ENCODE data around the gene AKR1C2. TPM values are rescaled to one million over a fixed set of nuclear protein-coding genes. Genes with fewer than 3 reads are reported as not detected.
"Not testable (repeated sequence)": the region's sequence is repeated elsewhere in the genome, so short reads cannot be mapped to it uniquely, and the experiment has no call there.

Gene AKR1C2
- 0.49 and 0.86 TPM in 2 replicates for total RNA-seq (2014; rRNA removed; shearing (Covaris generic))

DNA sequence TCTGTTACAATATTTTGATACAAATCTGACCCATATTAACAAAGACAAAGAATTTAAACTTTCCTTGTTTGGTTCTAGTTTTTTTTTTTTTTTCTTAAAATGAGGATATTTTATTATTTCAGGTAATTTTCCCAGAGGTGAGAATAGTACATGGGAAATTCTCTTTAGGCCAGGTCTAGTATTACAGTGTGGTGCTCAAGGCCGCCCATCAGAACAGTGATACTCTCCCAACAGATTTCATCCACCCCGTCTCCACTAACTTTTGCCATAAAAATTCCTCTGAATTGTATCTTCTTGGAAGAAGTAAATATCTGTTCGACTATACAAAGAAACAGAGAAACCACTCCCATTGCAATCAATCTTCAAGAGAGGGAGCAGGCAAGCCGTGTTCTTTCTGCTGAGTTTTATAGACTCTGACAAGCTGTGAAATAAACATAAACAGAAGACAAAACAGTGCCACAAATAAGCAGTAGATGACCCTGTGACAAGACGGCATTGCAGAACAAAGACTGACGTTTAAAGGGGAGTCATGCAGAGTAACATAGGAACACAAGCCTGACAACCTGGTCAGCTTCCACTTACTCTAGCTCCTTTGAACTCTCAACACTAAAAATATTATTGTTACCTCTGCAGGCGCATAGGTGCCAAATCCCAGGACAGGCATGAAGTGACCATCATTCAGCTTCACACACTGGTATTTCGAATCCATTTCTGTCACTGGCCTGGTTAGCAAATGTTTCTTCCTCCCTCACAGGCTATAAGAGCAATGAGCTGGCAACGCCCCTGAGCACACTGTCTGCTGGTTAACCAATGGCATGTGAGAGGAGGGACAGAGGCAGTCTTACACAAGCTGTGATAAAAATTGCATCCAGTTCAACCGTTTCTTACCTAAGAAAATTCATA is at the start of gene AKR1C2:
Gene AKR1C2 (minus strand): TSS at position 731 of the 903 bp plus-strand sequence. CDS start 22 bp downstream, at position 709.
- DNase-seq (ENCODE audit: low read depth), result not testable (repeated sequence)

GRCh38 chr10:5052951-5053500 is 49.4 kb upstream of the AKR1C2 start:
- not testable (repeated sequence) for DNase-seq (ENCODE audit: low read depth)

GRCh38 chr10:5047912-5048628 is 44.4 kb upstream of the AKR1C2 start:
- DNase-seq (ENCODE audit: low read depth), result no peak

GRCh38 chr10:5047055-5047454 is 43.4 kb upstream of the AKR1C2 start:
- DNase-seq (ENCODE audit: low read depth), result not testable (repeated sequence)

DNA sequence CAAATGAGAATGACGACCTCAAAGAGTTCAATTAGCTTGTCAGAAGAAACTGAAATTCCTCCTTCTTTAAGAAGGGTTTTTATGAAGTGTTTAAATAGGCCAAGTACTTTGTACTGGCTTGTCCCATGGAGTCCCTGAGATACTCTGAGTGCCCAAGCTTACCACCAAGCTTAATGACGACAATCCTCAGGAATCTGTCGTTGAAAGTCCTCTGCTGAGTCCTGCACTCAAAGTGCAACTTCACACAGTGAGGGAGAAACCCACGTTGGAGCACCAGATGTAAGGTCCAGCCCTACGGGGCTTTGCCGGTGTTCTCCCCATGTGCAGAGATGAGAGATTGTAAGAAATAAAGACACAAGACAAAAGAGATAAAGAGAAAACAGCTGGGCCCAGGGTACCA is 42.8 kb upstream of the AKR1C2 start:
- DNase-seq (ENCODE audit: low read depth), result no peak

DNA sequence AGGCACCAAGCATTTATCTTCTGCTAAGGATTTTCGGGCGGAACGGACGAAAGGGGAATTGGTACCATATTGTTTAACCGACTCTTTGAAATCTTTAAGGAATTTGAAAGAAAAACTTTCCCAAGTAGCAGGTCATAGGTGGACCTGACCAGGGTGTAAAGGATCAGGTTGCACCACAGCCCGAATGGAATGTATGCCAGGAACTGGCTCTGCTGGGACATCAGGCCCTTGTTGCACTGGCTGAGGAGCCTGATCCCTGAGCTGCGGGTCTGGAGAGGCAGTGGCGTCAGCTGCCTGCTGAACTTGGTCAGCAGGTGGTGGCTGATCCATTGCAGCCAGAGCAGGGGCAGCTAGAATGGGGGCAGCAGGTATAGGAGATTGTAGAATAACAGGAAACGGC is 41.4 kb upstream of the AKR1C2 start:
- no peak for DNase-seq (ENCODE audit: low read depth)

GRCh38 chr10:5043716-5044115 is 40.1 kb upstream of the AKR1C2 start:
- DNase-seq (ENCODE audit: low read depth), result no peak

DNA sequence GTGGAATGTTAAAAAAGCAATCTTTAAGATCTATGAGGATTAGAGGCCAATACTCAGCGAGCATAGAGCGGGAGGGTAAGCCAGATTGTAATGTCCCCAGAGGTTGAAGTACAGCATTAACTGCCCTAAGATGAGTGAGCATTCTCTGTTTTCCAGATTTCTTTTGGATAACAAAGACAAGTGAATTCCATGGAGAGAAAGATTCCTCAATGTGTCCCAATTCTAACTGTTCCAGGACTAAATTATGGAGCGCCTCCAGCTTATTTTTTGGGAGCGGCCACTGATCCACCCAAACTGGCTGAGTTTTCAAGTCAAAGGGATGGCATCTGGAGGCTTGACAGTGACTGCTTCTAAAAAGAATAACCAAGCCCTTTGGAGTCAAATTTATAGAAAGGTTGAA is 39.3 kb upstream of the AKR1C2 start:
- no peak for DNase-seq (ENCODE audit: low read depth)

GRCh38 chr10:5041471-5042023 is 37.9 kb upstream of the AKR1C2 start:
- DNase-seq (ENCODE audit: low read depth), result no peak

- peak; percentile 54 for DNase-seq (ENCODE audit: low read depth)
Measured at GRCh38 chr10:5040781-5041470, 37.3 kb upstream of the AKR1C2 start.

GRCh38 chr10:5040010-5040673 is 36.5 kb upstream of the AKR1C2 start:
- DNase-seq (ENCODE audit: low read depth), result no peak

DNA sequence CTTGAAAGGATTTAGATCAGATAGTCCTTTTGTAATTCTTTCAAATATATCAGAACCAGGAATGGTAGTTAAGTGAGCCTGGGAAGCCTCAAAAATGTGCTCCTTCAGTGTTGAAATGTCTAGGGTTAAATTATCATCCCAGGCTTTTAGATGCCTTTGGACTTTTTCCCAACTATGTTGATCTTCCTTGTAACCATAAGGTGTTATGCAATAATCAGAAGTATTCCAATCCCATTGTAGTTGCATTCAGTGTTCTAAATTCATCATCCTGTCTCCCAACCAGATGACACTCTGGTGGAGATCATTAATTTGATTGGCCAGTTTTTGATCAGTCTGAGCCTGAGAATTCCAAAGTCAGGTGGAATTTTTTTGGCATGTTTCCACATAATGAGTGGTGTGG is 35.1 kb upstream of the AKR1C2 start:
- no peak for DNase-seq (ENCODE audit: low read depth)

DNA sequence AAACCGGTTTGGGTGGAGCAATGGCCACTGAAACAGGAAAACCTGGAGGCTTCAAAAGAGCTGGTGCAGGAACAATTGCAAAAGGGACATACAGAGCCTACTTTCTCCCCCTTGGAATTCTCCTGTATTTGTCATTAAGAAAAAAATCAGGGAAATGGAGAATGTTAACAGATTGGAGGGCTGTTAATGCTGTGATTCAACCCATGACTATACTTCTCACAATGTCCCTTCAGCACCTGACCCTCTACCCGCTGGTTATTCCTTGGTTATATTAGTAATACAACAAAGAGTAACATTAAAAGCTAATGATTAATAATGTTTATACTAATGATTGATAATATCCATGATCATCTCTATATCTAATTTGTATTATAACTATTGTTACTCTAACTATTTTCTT is 34.4 kb upstream of the AKR1C2 start:
- DNase-seq (ENCODE audit: low read depth), result no peak

GRCh38 chr10:5036511-5036910 is 32.9 kb upstream of the AKR1C2 start:
- DNase-seq (ENCODE audit: low read depth), result no peak

- no peak for DNase-seq (ENCODE audit: low read depth)
Measured at GRCh38 chr10:5035356-5035755, 31.7 kb upstream of the AKR1C2 start.

- no peak for DNase-seq (ENCODE audit: low read depth)
Measured at GRCh38 chr10:5034588-5034987, 30.9 kb upstream of the AKR1C2 start.

- peak; percentile 65 for DNase-seq (ENCODE audit: low read depth)
Measured at GRCh38 chr10:5033061-5033778, 29.6 kb upstream of the AKR1C2 start.

DNA sequence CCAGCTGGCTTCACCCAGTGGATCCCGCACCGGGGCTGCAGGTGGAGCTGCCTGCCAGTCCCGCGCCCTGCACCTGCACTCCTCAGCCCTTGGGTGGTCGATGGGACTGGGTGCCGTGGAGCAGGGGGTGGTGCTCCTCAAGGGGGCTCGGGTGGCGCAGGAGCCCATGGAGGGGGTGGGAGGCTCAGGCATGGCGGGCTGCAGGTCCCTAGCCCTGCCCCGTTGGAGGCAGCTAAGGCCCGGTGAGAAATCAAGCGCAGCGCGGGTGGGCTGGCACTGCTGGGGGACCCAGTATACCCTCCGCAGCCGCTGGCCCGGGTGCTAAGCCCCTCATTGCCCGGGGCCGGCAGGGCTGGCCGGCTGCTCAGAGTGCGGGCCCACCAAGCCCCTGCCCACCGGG is 28.8 kb upstream of the AKR1C2 start:
- not testable (repeated sequence) for DNase-seq (ENCODE audit: low read depth)

- DNase-seq (ENCODE audit: low read depth), result not testable (repeated sequence)
Measured at GRCh38 chr10:5031588-5031987, 27.9 kb upstream of the AKR1C2 start.

DNA sequence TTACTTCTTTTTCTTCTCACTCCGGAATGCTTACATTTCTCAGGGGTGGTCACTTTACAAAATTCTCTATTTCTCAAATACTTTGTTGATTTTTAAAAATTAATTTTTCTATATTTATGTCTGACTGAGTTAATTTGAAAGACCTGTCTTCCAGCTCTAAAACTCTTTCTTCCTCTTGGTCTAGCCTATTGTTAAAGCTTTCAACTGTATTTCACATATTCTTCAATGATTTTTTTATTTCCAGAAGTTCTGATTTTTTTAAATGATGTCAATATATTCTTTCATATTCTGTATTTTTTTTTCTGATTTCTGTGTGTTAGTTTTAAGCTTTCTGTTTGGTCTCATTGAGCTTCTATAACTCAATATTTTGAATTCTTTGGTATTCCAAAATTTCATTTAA is 27.3 kb upstream of the AKR1C2 start:
- no peak for DNase-seq (ENCODE audit: low read depth)

Data from M059J (cell line).